Measurements from ENCODE around the gene ITGA2B. TPM values are rescaled to one million over a fixed set of nuclear protein-coding genes. Genes with fewer than 3 reads are reported as not detected.

ITGA2B gene
- total RNA-seq: 0.26 and 0.66 TPM in 2 replicates
- 0.06 and 0.10 TPM in 2 replicates for polyA plus RNA-seq
- 0.13 and 0.31 TPM in 2 replicates for polyA plus RNA-seq (2012)
- polyA minus RNA-seq (ENCODE audit: low replicate concordance): 0.43 and 4.1 TPM in 2 replicates

- no peaks in the 10 kb centered on the region for H3K36me3 ChIP-seq (ENCODE audit: control insufficient read depth, insufficient read depth, low read length)
- H3K9ac ChIP-seq (ENCODE audit: insufficient read depth, low read length): no peak within 1 kb of the TSS
- no peak within 1 kb of the TSS for H3K27ac ChIP-seq (ENCODE audit: insufficient read depth, low read length)
- H4K20me1 ChIP-seq (ENCODE audit: control insufficient read depth, extremely low read depth, insufficient read depth, low read length): no peaks in the 10 kb centered on the region
- H3K79me2 ChIP-seq (ENCODE audit: control insufficient read depth, insufficient read depth, low read length): no peaks in the 10 kb centered on the region
- peaks cover 5% of the 10 kb centered on the region for H3K4me1 ChIP-seq (ENCODE audit: control insufficient read depth, extremely low read depth, insufficient read depth, low read length)
- H3K9me3 ChIP-seq (ENCODE audit: control insufficient read depth, insufficient read depth, low read depth, low read length): no peaks in the 10 kb centered on the region
- no peak within 1 kb of the TSS for H3K4me3 ChIP-seq (replicated peaks in 1 of 4; ENCODE audit: control extremely low read depth in 1 of 4, insufficient read depth in 1 of 4, low read depth in 3 of 4, low read length in 4 of 4)
- H3K4me2 ChIP-seq (ENCODE audit: extremely low read depth, insufficient read depth, low read length): no peak within 1 kb of the TSS
- H2AFZ ChIP-seq (ENCODE audit: low read length): no peak within 1 kb of the TSS
- peaks cover 16% of the 10 kb centered on the region for H3K27me3 ChIP-seq (ENCODE audit: control insufficient read depth, insufficient read depth, low read length)
- TF ChIP-seq EZH2 (IDR thresholded peaks at IDR 0.05; ENCODE audit: low read length, missing control alignments) (no peak), CTCF (conservative IDR thresholded peaks at IDR 0.05 in 1 of 2, IDR thresholded peaks at IDR 0.05 in 1 of 2; ENCODE audit: low read depth in 1 of 2, low read length in 2 of 2) (no peak)
- no peak for DNase-seq (ENCODE audit: low read depth in 2 of 2)
Measured at GRCh38 chr17:44389281-44389680, at the start of gene ITGA2B. Gene ITGA2B (minus strand): TSS chr17:44389649. CDS start chr17:44389473, 176 bp downstream.

GRCh38 chr17:44439168-44439567, 49.7 kb upstream of the ITGA2B start:
- Histone ChIP-seq H3K79me2 (ENCODE audit: control insufficient read depth, insufficient read depth, low read length) (no peaks in the 10 kb centered on the region), H3K27me3 (ENCODE audit: control insufficient read depth, insufficient read depth, low read length) (no peaks in the 10 kb centered on the region), H3K9ac (ENCODE audit: insufficient read depth, low read length) (no peak overlapping the region), H4K20me1 (ENCODE audit: control insufficient read depth, extremely low read depth, insufficient read depth, low read length) (no peaks in the 10 kb centered on the region), H3K4me2 (ENCODE audit: extremely low read depth, insufficient read depth, low read length) (no peak overlapping the region), H3K4me3 (replicated peaks in 1 of 4; ENCODE audit: control extremely low read depth in 1 of 4, insufficient read depth in 1 of 4, low read depth in 3 of 4, low read length in 4 of 4) (no peak overlapping the region), H3K4me1 (ENCODE audit: control insufficient read depth, extremely low read depth, insufficient read depth, low read length) (no peaks in the 10 kb centered on the region), H3K9me3 (ENCODE audit: control insufficient read depth, insufficient read depth, low read depth, low read length) (no peaks in the 10 kb centered on the region), H3K27ac (ENCODE audit: insufficient read depth, low read length) (no peak overlapping the region), H2AFZ (ENCODE audit: low read length) (no peak overlapping the region), H3K36me3 (ENCODE audit: control insufficient read depth, insufficient read depth, low read length) (no peaks in the 10 kb centered on the region)
- no peak for DNase-seq (ENCODE audit: low read depth in 2 of 2)
- TF ChIP-seq EZH2 (IDR thresholded peaks at IDR 0.05; ENCODE audit: low read length, missing control alignments) (no peak), CTCF (conservative IDR thresholded peaks at IDR 0.05 in 1 of 2, IDR thresholded peaks at IDR 0.05 in 1 of 2; ENCODE audit: low read depth in 1 of 2, low read length in 2 of 2) (no peak)

- no peaks in the 10 kb centered on the region for H3K27me3 ChIP-seq (ENCODE audit: control insufficient read depth, insufficient read depth, low read length)
- H3K27ac ChIP-seq (ENCODE audit: insufficient read depth, low read length): no peak overlapping the region
- no peak overlapping the region for H3K9ac ChIP-seq (ENCODE audit: insufficient read depth, low read length)
- H3K79me2 ChIP-seq (ENCODE audit: control insufficient read depth, insufficient read depth, low read length): no peaks in the 10 kb centered on the region
- H3K4me3 ChIP-seq (replicated peaks in 1 of 4; ENCODE audit: control extremely low read depth in 1 of 4, insufficient read depth in 1 of 4, low read depth in 3 of 4, low read length in 4 of 4): no peak overlapping the region
- H3K4me1 ChIP-seq (ENCODE audit: control insufficient read depth, extremely low read depth, insufficient read depth, low read length): no peaks in the 10 kb centered on the region
- no peak overlapping the region for H3K4me2 ChIP-seq (ENCODE audit: extremely low read depth, insufficient read depth, low read length)
- no peaks in the 10 kb centered on the region for H3K9me3 ChIP-seq (ENCODE audit: control insufficient read depth, insufficient read depth, low read depth, low read length)
- no peak overlapping the region for H2AFZ ChIP-seq (ENCODE audit: low read length)
- peaks cover under 1% of the 10 kb centered on the region for H3K36me3 ChIP-seq (ENCODE audit: control insufficient read depth, insufficient read depth, low read length)
- no peak for DNase-seq (ENCODE audit: low read depth in 2 of 2)
- TF ChIP-seq CTCF (conservative IDR thresholded peaks at IDR 0.05 in 1 of 2, IDR thresholded peaks at IDR 0.05 in 1 of 2; ENCODE audit: low read depth in 1 of 2, low read length in 2 of 2) (no peak), EZH2 (IDR thresholded peaks at IDR 0.05; ENCODE audit: low read length, missing control alignments) (no peak)
- H4K20me1 ChIP-seq (ENCODE audit: control insufficient read depth, extremely low read depth, insufficient read depth, low read length): no peaks in the 10 kb centered on the region
Measured at GRCh38 chr17:44438636-44439035, 49.2 kb upstream of the ITGA2B start.
